Neutrophil (primary cell): ENCODE results near the gene LDB2.

ENCODE experiments used
- H3K27ac ChIP-seq: fragments of 200-600 bp; sonication (generic); 2 replicates; pipeline ENCODE4 v1.5.1; 2016; ENCODE audit warnings: mild to moderate bottlenecking, moderate library complexity
- H3K27me3 ChIP-seq: fragments of 200-600 bp; sonication (generic); 2 replicates; pipeline ENCODE4 v1.6.0; 2016; ENCODE audit warnings: mild to moderate bottlenecking
- H3K36me3 ChIP-seq: fragments of 200-600 bp; sonication (generic); 2 replicates; pipeline ENCODE4 v1.5.1; 2017
- H3K4me1 ChIP-seq, 2 experiments: fragments of 200-600 bp in 1 of 2; sonication (generic) in 1 of 2; 1 replicate in 1 of 2; 2 replicates in 1 of 2; pipeline versions ENCODE4 v1.5.1 to v1.6.1; 2013 to 2016; ENCODE audit warnings: low read depth in 1 of 2, low read length in 1 of 2, mild to moderate bottlenecking in 1 of 2, moderate library complexity in 1 of 2; ENCODE audit not compliant: control insufficient read depth in 1 of 2, insufficient read depth in 1 of 2
- H3K4me3 ChIP-seq, 2 experiments: fragments of 200-600 bp in 1 of 2; sonication (generic) in 1 of 2; 1 replicate in 1 of 2; 2 replicates in 1 of 2; pipeline ENCODE4 v1.5.1; 2013 to 2016; ENCODE audit warnings: low read depth in 1 of 2, low read length in 1 of 2, mild to moderate bottlenecking in 1 of 2, moderate library complexity in 1 of 2
- H3K9me3 ChIP-seq: fragments of 200-600 bp; sonication (generic); 2 replicates; pipeline ENCODE4 v1.5.1; 2016
- TF ChIP-seq, protein P1 (sequence below): fragments of 200-600 bp; sonication (generic); IDR thresholded peaks from 2 replicates; pipeline ENCODE4 v1.5.1; 2016; ENCODE audit warnings: antibody characterized with exemption

LDB2 gene

DNA sequence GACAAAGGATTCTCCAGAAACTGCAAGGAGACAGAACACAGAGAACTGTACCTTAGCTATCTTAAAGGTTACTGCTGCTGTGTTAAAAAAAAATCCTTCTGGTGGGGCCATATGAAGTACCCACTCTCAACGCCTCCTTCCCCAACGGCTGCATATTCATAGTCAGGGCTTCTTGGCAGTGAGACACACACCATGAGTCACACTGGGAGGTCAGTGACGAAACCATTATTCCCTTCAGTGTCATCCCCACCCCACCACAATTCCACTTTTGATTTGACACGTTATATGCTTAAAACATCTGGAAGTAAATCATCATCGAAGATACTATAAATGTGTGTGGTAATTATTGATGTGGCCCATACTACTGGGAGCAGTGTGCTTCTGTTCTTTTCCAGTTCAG lies 271.5 kb downstream of the LDB2 start:
- Histone ChIP-seq H3K9me3 (no peaks in the 10 kb centered on the region), H3K27ac (no peak overlapping the region)
- TF ChIP-seq, protein P1, sequence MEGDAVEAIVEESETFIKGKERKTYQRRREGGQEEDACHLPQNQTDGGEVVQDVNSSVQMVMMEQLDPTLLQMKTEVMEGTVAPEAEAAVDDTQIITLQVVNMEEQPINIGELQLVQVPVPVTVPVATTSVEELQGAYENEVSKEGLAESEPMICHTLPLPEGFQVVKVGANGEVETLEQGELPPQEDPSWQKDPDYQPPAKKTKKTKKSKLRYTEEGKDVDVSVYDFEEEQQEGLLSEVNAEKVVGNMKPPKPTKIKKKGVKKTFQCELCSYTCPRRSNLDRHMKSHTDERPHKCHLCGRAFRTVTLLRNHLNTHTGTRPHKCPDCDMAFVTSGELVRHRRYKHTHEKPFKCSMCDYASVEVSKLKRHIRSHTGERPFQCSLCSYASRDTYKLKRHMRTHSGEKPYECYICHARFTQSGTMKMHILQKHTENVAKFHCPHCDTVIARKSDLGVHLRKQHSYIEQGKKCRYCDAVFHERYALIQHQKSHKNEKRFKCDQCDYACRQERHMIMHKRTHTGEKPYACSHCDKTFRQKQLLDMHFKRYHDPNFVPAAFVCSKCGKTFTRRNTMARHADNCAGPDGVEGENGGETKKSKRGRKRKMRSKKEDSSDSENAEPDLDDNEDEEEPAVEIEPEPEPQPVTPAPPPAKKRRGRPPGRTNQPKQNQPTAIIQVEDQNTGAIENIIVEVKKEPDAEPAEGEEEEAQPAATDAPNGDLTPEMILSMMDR = no peak

DNA sequence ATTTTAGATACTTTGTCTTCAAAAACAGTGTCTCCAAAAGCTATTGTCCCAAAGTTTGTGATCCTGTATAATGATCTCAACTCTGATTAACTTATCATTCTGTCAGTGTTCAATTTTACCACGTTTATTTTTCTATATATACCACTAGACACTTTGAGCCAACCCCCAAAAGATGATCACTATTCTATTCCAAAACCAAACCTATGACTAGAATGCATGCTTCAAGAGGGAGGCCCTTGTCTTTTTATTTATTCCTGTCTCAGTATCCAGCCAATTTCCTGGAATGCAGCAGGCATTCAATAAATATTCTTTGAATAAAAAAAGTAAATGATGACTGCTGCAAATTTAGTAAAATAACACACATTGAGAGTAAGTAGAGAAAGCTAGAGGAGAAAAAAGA lies 275.6 kb downstream of the LDB2 start:
- H3K36me3 ChIP-seq = no peaks in the 10 kb centered on the region
- H3K27me3 ChIP-seq = no peaks in the 10 kb centered on the region
- no peaks in the 10 kb centered on the region for H3K9me3 ChIP-seq
- H3K4me1 ChIP-seq = no peaks in the 10 kb centered on the region
- no peak overlapping the region for H3K27ac ChIP-seq
- TF ChIP-seq, protein P1 = no peak
- no peak overlapping the region for H3K4me3 ChIP-seq

More for the DNA sequence above, 271.5 kb downstream of the LDB2 start:
- Histone ChIP-seq H3K27me3 (no peaks in the 10 kb centered on the region), H3K36me3 (no peaks in the 10 kb centered on the region), H3K4me3 (no peak overlapping the region), H3K4me1 (no peaks in the 10 kb centered on the region)

DNA sequence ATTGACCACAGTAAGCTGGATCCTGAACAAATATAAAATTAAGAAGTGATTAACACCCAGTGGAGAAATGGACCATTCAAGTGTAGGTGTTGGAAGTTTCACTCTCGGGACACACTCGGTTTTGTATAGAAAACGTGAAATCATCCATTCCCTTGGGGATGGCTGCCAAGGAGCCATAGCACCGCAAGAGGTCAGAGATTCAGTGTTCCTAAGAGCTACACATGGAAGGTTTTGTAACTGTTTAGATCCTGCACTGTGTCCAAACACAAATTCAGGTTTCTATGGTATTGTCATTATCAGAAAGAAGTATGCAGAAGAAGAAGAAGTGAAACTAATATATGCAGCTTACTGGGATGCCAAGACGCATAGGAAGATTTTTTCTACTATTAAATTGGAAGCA lies 281.0 kb downstream of the LDB2 start:
- Histone ChIP-seq H3K36me3 (no peaks in the 10 kb centered on the region), H3K4me3 (no peak overlapping the region), H3K4me1 (no peaks in the 10 kb centered on the region), H3K27me3 (no peaks in the 10 kb centered on the region), H3K27ac (no peak overlapping the region), H3K9me3 (no peaks in the 10 kb centered on the region)
- TF ChIP-seq, protein P1 = no peak

DNA sequence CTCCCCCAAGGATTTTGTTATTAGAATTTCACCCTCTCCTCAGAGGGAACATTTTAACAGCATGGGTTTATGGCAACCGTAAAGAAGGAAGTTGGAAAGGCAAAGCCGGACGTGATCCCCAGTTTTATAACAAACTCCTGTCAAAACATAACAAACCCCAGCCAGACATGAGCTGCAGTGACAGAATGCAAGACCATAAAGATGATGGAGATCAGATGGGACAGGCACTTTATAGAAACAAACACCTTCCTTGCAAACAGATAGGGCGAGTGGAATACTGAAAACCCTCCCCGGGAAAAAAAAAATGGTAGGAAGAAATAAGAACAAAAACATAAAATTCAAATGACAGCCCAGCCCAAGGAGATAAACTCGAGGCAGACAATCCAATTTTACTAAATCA lies 281.4 kb downstream of the LDB2 start:
- Histone ChIP-seq H3K4me3 (no peak overlapping the region), H3K36me3 (no peaks in the 10 kb centered on the region), H3K4me1 (no peaks in the 10 kb centered on the region), H3K9me3 (no peaks in the 10 kb centered on the region), H3K27me3 (no peaks in the 10 kb centered on the region), H3K27ac (no peak overlapping the region)
- TF ChIP-seq, protein P1 = no peak

DNA sequence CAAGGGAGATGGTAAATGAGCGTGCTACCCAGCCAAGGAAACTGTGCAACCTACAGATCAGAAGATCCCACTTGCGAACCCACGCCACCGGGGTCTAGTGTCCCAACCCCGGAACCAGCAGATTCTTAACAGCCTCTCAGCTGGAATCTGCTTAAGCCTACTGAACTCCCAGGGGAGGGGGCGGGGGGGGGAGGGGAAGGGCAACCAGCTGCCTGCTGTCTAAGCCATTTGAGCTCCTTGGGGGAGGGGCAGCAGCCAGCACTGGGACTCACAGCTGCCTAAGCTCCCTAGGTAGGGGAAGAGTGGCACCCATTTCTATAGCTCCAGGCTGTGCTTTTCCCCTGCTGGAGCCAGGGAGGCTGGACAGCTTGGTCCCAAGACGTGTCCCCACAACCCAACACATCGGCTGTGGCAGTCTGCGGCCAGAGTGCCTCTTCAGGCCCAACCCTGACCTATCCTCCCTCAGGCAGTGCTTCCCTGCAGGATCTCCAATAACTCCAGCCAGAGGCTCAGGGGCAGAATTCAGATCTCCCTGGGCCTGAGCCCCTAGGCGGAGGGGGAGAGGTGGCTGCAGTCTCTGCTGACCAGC lies 289.2 kb downstream of the LDB2 start:
- Histone ChIP-seq H3K27ac (no peak overlapping the region), H3K27me3 (no peaks in the 10 kb centered on the region), H3K9me3 (peaks cover 3% of the 10 kb centered on the region), H3K36me3 (no peaks in the 10 kb centered on the region), H3K4me1 (no peaks in the 10 kb centered on the region), H3K4me3 (no peak overlapping the region)
- TF ChIP-seq, protein P1 = no peak
